Measurements from ENCODE around the gene FBXW8. TPM values are rescaled to one million over a fixed set of nuclear protein-coding genes. Genes with fewer than 3 reads are reported as not detected.

Gene FBXW8
- total RNA-seq, 2 experiments from 2014 or later, result 6.6 to 7.3 TPM

GRCh38 chr12:117080661-117081144 lies 170.0 kb downstream of the FBXW8 start:
- TF ChIP-seq CTCF (IDR thresholded peaks at IDR 0.05), result no peak
- no peaks in the 10 kb centered on the region for H3K27me3 ChIP-seq (ENCODE audit: control insufficient read depth in 1 of 2, insufficient read depth in 2 of 2, low read length in 2 of 2)
- no peaks in the 10 kb centered on the region for H3K9me3 ChIP-seq (ENCODE audit: control insufficient read depth in 1 of 2, insufficient read depth in 1 of 2, low read length in 2 of 2)
- Mint-ChIP-seq H3K9me3 (no peaks in the 10 kb centered on the region), H3K27ac (no peak overlapping the region), H3K4me1 (ENCODE audit: low read depth) (peaks cover 6% of the 10 kb centered on the region), H3K4me3 (no peak overlapping the region), H3K36me3 (ENCODE audit: low read depth) (no peaks in the 10 kb centered on the region), H3K27me3 (no peaks in the 10 kb centered on the region)
- ChIA-PET POLR2A (no interaction called here), CTCF (no interaction called here)
- no peak overlapping the region for H3K4me3 ChIP-seq (ENCODE audit: low read length)
- intact Hi-C loops (cut with DNase I, micrococcal nuclease), result no loop called here
- no peak overlapping the region for H3K27ac ChIP-seq (ENCODE audit: low read depth in 1 of 2, low read length in 2 of 2)
- no peak for DNase-seq
- H3K36me3 ChIP-seq (ENCODE audit: insufficient read depth, low read length), result no peaks in the 10 kb centered on the region
- peaks cover 6% of the 10 kb centered on the region for H3K4me1 ChIP-seq (ENCODE audit: insufficient read depth, low read length)
- no peak for ATAC-seq (ENCODE audit: poor library complexity)

Other genes starting within 250 kb of the FBXW8 start
- gene SPRING1, start 172.9 kb upstream of the FBXW8 start, total RNA-seq, result 1 to 10 TPM; 7.6 to 7.8 TPM
- 1 to 10 TPM; 4.9 to 6.0 TPM for gene RNFT2, start 172.6 kb upstream of the FBXW8 start, total RNA-seq
- gene HRK, start 29.5 kb upstream of the FBXW8 start, total RNA-seq, result not detected
- 1 to 10 TPM; 2.7 to 3.0 TPM for gene TESC, start 188.5 kb downstream of the FBXW8 start, total RNA-seq

Data from CD4-positive, alpha-beta T cell (primary cell).